GM19099 (cell line): ENCODE measurements around the gene SCP2.

Experiments used
- POLR2A ChIP-seq: IDR thresholded peaks from 3 replicates; pipeline ENCODE4 v1.6.1; 2011; ENCODE audit warnings: low read depth; ENCODE audit not compliant: insufficient read length; ENCODE audit errors: extremely low read depth

SCP2 gene

GRCh38 chr1:53074313-53075154 is 147.5 kb downstream of the SCP2 start:
- no peak for TF ChIP-seq POLR2A

GRCh38 chr1:53075206-53075605 is 148.1 kb downstream of the SCP2 start:
- TF ChIP-seq POLR2A, result no peak

GRCh38 chr1:53075761-53076163 is 148.7 kb downstream of the SCP2 start:
- no peak for TF ChIP-seq POLR2A

- TF ChIP-seq POLR2A, result no peak
Observed at GRCh38 chr1:53076165-53076564, 149.1 kb downstream of the SCP2 start.

- no peak for TF ChIP-seq POLR2A
Observed at GRCh38 chr1:53076721-53077598, 149.9 kb downstream of the SCP2 start.

- TF ChIP-seq POLR2A, result no peak
Observed at GRCh38 chr1:53077599-53077965, 150.5 kb downstream of the SCP2 start.

GRCh38 chr1:53078333-53079101 is 151.4 kb downstream of the SCP2 start:
- TF ChIP-seq POLR2A, result no peak

GRCh38 chr1:53079251-53079650 is 152.2 kb downstream of the SCP2 start:
- TF ChIP-seq POLR2A, result no peak

GRCh38 chr1:53080041-53080440 is 153.0 kb downstream of the SCP2 start:
- no peak for TF ChIP-seq POLR2A

- no peak for TF ChIP-seq POLR2A
Observed at GRCh38 chr1:53080769-53081168, 153.7 kb downstream of the SCP2 start.

GRCh38 chr1:53081384-53082066 is 154.4 kb downstream of the SCP2 start:
- TF ChIP-seq POLR2A, result no peak

GRCh38 chr1:53082826-53083455 is 155.9 kb downstream of the SCP2 start:
- no peak for TF ChIP-seq POLR2A

GRCh38 chr1:53083636-53084588 is 156.8 kb downstream of the SCP2 start:
- TF ChIP-seq POLR2A, result no peak
